ENCODE data around the gene RFX2.

GRCh38 chr19:6091771-6092291 lies 18.5 kb downstream of the RFX2 start:
- TF ChIP-seq BHLHE40 (IDR thresholded peaks at IDR 0.05; ENCODE audit: low read depth, low read length) (no peak), HEYL (CRISPR knock-in tag; IDR thresholded peaks at IDR 0.05) (no peak), CTCF (IDR thresholded peaks at IDR 0.05) (no peak)
